GM12878 (cell line): Measurements from ENCODE around the gene SLC35F3. TPM values are rescaled to one million over a fixed set of nuclear protein-coding genes. Genes with fewer than 3 reads are reported as not detected.
A peak's percentile ranks its signal among the peaks of the same experiment; 100 is the strongest.

ENCODE experiments used
- ATAC-seq: fragments of 200-7000 bp; cut with Tn5 transposase; 3 replicates; pipeline ENCODE4 v1.9.1; 2020; ENCODE audit warnings: mild to moderate bottlenecking, moderate library complexity
- BruUV-seq: library from RNA; stranded (reverse); fragments of 400-500 nt; replicated peaks from 2 replicates; lab custom pipeline; 2021; lab: Mats Ljungman, UMichigan
- CTCF ChIA-PET: fragments of 300-600 bp; sonication (Branson Sonifier 250); formaldehyde crosslinking; extraction: SDS; loops from one replicate; lab custom pipeline; 2021; ENCODE audit warnings: inconsistent platforms; lab: Yijun Ruan, JAX
- POLR2A ChIA-PET: fragments of 350-600 bp; formaldehyde crosslinking; extraction: SDS; loops from one replicate; lab custom pipeline; 2021; ENCODE audit warnings: inconsistent platforms; lab: Charles Lee
- RAD21 ChIA-PET: fragments of 300-600 bp; sonication (Branson Sonifier 250); formaldehyde crosslinking; loops from one replicate; lab custom pipeline; 2023; ENCODE audit warnings: antibody characterized with exemption; ENCODE audit not compliant: unreplicated experiment; lab: Charles Lee
- SMC1A ChIA-PET: fragments of 300-600 bp; sonication (Branson Sonifier 250); formaldehyde crosslinking; loops from one replicate; lab custom pipeline; 2023; ENCODE audit not compliant: unreplicated experiment, uncharacterized antibody; lab: Charles Lee
- DNase-seq: peaks from one replicate; pipeline ENCODE4 v3.0.0-alpha.2; 2011; ENCODE audit warnings: low read depth, low spot score
- FAIRE-seq: peaks from 3 replicates; lab custom pipeline; 2011; peaks lifted over from hg19 to GRCh38; lab: Jason Lieb, UNC
- H2AFZ ChIP-seq: 2 replicates; pipeline ENCODE4 v1.6.0; 2011; ENCODE audit warnings: low read depth, low read length, control low read depth; ENCODE audit not compliant: control insufficient read depth
- H3K27ac ChIP-seq: 2 replicates; pipeline ENCODE4 v1.5.1; 2011; ENCODE audit warnings: control low read depth; ENCODE audit not compliant: control insufficient read depth, insufficient read depth
- H3K27me3 ChIP-seq, 2 experiments: replicated peaks in 1 of 2; 2 replicates each; pipeline versions ENCODE4 v1.6.0 to v1.6.1; 2011; ENCODE audit warnings: low read length in 1 of 2; ENCODE audit not compliant: control insufficient read depth in 2 of 2, insufficient read depth in 2 of 2
- H3K36me3 ChIP-seq, 2 experiments: 2 replicates each; pipeline ENCODE4 v1.5.1; 2011; ENCODE audit warnings: low read length in 1 of 2; ENCODE audit not compliant: control insufficient read depth in 2 of 2, insufficient read depth in 2 of 2
- H3K4me1 ChIP-seq: 2 replicates; pipeline ENCODE4 v1.6.1; 2011; ENCODE audit warnings: mild to moderate bottlenecking, low read length, moderate library complexity, mixed read lengths; ENCODE audit not compliant: control insufficient read depth, insufficient read depth
- H3K4me2 ChIP-seq: 2 replicates; pipeline ENCODE4 v1.6.0; 2011; ENCODE audit warnings: control low read depth; ENCODE audit not compliant: control insufficient read depth, insufficient read depth
- H3K4me3 ChIP-seq: fragments of 200-600 bp; sonication (generic); 2 replicates; pipeline ENCODE4 v1.5.1; 2016
- H3K79me2 ChIP-seq: 2 replicates; pipeline ENCODE4 v1.6.0; 2011; ENCODE audit warnings: low read length; ENCODE audit not compliant: control insufficient read depth, insufficient read depth
- H3K9ac ChIP-seq: 2 replicates; pipeline ENCODE4 v1.8.0; 2011; ENCODE audit warnings: low read length, control low read depth, mixed read lengths; ENCODE audit not compliant: control insufficient read depth, insufficient read depth
- H3K9me3 ChIP-seq: replicated peaks from 3 replicates; pipeline ENCODE4 v1.5.1; 2011; ENCODE audit warnings: mild to moderate bottlenecking, low read length; ENCODE audit not compliant: control insufficient read depth, insufficient read depth
- H4K20me1 ChIP-seq: 2 replicates; pipeline ENCODE4 v1.6.0; 2011; ENCODE audit not compliant: control insufficient read depth, insufficient read depth
- BMI1 ChIP-seq: fragments of 450-650 bp; IDR thresholded peaks from 2 replicates; pipeline ENCODE4 v1.6.1; 2016; ENCODE audit warnings: mild to moderate bottlenecking, moderate library complexity, borderline replicate concordance
- BRCA1 ChIP-seq: IDR thresholded peaks from 2 replicates; pipeline ENCODE4 v1.6.1; 2011; ENCODE audit warnings: low read depth, low read length, improper control_type of control experiment
- CREM ChIP-seq: IDR thresholded peaks from 2 replicates; pipeline ENCODE4 v1.6.1; 2014; ENCODE audit warnings: antibody characterized with exemption, low read depth
- EED ChIP-seq: sonication (generic); IDR thresholded peaks from 2 replicates; pipeline ENCODE4 v1.6.1; 2016; ENCODE audit warnings: antibody characterized with exemption, low read depth
- IKZF1 ChIP-seq: fragments of 450-650 bp; conservative IDR thresholded peaks from 2 replicates; pipeline ENCODE4 v1.6.1; 2017; ENCODE audit warnings: antibody characterized with exemption, mild to moderate bottlenecking
- KLF5 ChIP-seq: fragments of 450-650 bp; IDR thresholded peaks from 2 replicates; pipeline ENCODE4 v1.6.1; 2014; ENCODE audit warnings: mild to moderate bottlenecking; ENCODE audit not compliant: partially characterized antibody
- NRF1 ChIP-seq: conservative IDR thresholded peaks from 2 replicates; pipeline ENCODE4 v1.6.1; 2011; ENCODE audit warnings: mild to moderate bottlenecking, low read depth, low read length, improper control_type of control experiment
- RELA ChIP-seq: fragments of 450-650 bp; IDR thresholded peaks from 2 replicates; pipeline ENCODE4 v1.8.0; 2014; ENCODE audit warnings: borderline replicate concordance; ENCODE audit not compliant: partially characterized antibody
- SMARCA5 ChIP-seq: fragments of 450-650 bp; IDR thresholded peaks from 2 replicates; pipeline ENCODE4 v1.6.1; 2017; ENCODE audit warnings: mild to moderate bottlenecking
- SRF ChIP-seq, 2 experiments: IDR thresholded peaks; 2 replicates each; pipeline ENCODE4 v1.6.1; 2011; ENCODE audit warnings: low read depth in 2 of 2, low read length in 2 of 2, mild to moderate bottlenecking in 1 of 2, moderate library complexity in 1 of 2
- YY1 ChIP-seq: IDR thresholded peaks from 2 replicates; pipeline ENCODE4 v1.6.1; 2011; ENCODE audit warnings: low read depth, mild to moderate bottlenecking, low read length
- WGBS: methylation state at CpG from one replicate; pipeline ENCODE4 v1.1.6; 2016; ENCODE audit warnings: low lambda C conversion rate; ENCODE audit not compliant: insufficient replicate concordance, insufficient coverage; ENCODE audit errors: missing lambda C conversion rate; 5-methylcytosine and 5-hydroxymethylcytosine counted together
- in situ Hi-C: fragments of 300-500 bp; cut with MboI; formaldehyde crosslinking; loops from 9 replicates; pipeline ENCODE4 v1.14.3; 2018; ENCODE audit warnings: mixed read lengths
- intact Hi-C: fragments of 100-400 bp; cut with micrococcal nuclease; formaldehyde crosslinking; loops from one replicate; pipeline ENCODE4 v1.14.2; 2022; ENCODE audit not compliant: unreplicated experiment
- polyA plus RNA-seq, 11 experiments: library from polyadenylated mRNA; depleted of rRNA in 4 of 11; unstranded in 6 of 11; stranded (reverse) in 5 of 11; fragments of >200 nt; fragmentation: Nextera tagmentation in 4 of 11; fragmentation: Illumina TruSeq in 1 of 11; extraction: Ambion mirVana in 4 of 11; extraction: Trizol in 1 of 11; gene quantifications; 1 replicate in 1 of 11; 2 replicates in 10 of 11; pipeline versions ENCODE4 v1.2.1 to v1.2.3, GENCODE V29; 2011 to 2016; ENCODE audit warnings: inconsistent platforms in 2 of 11, missing spikeins in 2 of 11, low read depth in 1 of 11
- total RNA-seq, 4 experiments: library from RNA; depleted of rRNA in 3 of 4; stranded (reverse); fragments of >200 nt in 3 of 4; fragmentation: Illumina TruSeq in 1 of 4; extraction: Trizol in 1 of 4; gene quantifications; 2 replicates each; pipeline versions ENCODE4 v1.2.1 to v1.2.3, GENCODE V29; 2013 to 2021

SLC35F3 gene
- total and polyA plus RNA-seq, 10 of the 15 experiments (the other 5 are each of a cell fraction or from before 2014, with no cell fraction given) = 1.0 to 8.6 (median 5.7) TPM

GRCh38 chr1:234270581-234271242 lies 366.2 kb downstream of the SLC35F3 start:
- ATAC-seq (peak; percentile 44), DNase-seq (no peak), FAIRE-seq (no peak)
- WGBS = 47% methylated on average over 6 of the region's 6 CpGs
- POLR2A ChIA-PET = interaction anchor here (0.8 kb wide), 1 partner anchor 27 kb away, joined by 3 read pairs; no protein-coding TSS in a partner anchor
- H4K20me1 ChIP-seq = no peaks in the 10 kb centered on the region
- no peak overlapping the region for H3K4me3 ChIP-seq
- H3K4me2 ChIP-seq = peak overlapping the region; percentile 85
- SMC1A ChIA-PET = interaction anchor here (0.7 to 3.2 kb wide), 8 partner anchors 15 to 552 kb away, joined by 3 to 17 read pairs (median 3); no protein-coding TSS in a partner anchor
- H3K27me3 ChIP-seq = no peaks in the 10 kb centered on the region
- CTCF ChIA-PET = interaction anchor here (0.7 to 2.4 kb wide), 6 partner anchors 17 to 58 kb away, joined by 3 to 13 read pairs (median 3); no protein-coding TSS in a partner anchor
- H3K9me3 ChIP-seq = no peaks in the 10 kb centered on the region; the same call in 2 of the 3 replicates
- TSS peak; percentile 66 for BruUV-seq
- RAD21 ChIA-PET = interaction anchor here (0.5 to 3.9 kb wide), 5 partner anchors 26 to 55 kb away, joined by 3 to 20 read pairs (median 5); no protein-coding TSS in a partner anchor
- no peaks in the 10 kb centered on the region for H3K79me2 ChIP-seq
- peak overlapping the region; percentile 26; the same call in 1 of the 2 replicates for H3K9ac ChIP-seq
- in situ Hi-C loops = no loop called here
- peaks cover 20% of the 10 kb centered on the region for H3K4me1 ChIP-seq
- TF ChIP-seq NRF1 (0 out of 2 replicates have a peak, but pooled peaks have one; percentile 11), SRF (IDR thresholded peaks at IDR 0.05; ENCODE audit: low read depth in 2 of 2, low read length in 2 of 2) (no peak), RELA (no peak), CREM (0 out of 2 replicates have a peak, but pooled peaks have one; percentile 15), BMI1 (no peak), BRCA1 (no peak), SMARCA5 (peak; percentile 78), KLF5 (peak; percentile 30), YY1 (0 out of 2 replicates have a peak, but pooled peaks have one; percentile 11), EED (peak; percentile 44), IKZF1 (peak; percentile 55)
- no peaks in the 10 kb centered on the region; a peak in 1 of 4 replicates for H3K36me3 ChIP-seq
- H3K27ac ChIP-seq = peak overlapping the region; percentile 90
- no peak overlapping the region; the same call in 1 of the 2 replicates for H2AFZ ChIP-seq
- intact Hi-C loops = loop anchor here (1.0 to 2.0 kb wide), 3 partner anchors 24 to 54 kb away; no protein-coding TSS in a partner anchor
